ENCODE measurements around the gene MLST8. TPM values are rescaled to one million over a fixed set of nuclear protein-coding genes. Genes with fewer than 3 reads are reported as not detected.

The MLST8 gene
- total RNA-seq, 1 experiment from 2014 or later = 58.0 TPM

- DNase-seq = no peak
- intact Hi-C loops (cut with micrococcal nuclease; ENCODE audit: unreplicated experiment) = no loop called here
- H3K27me3 Mint-ChIP-seq (ENCODE audit: unreplicated experiment) = no peaks in the 10 kb centered on the region
- H3K4me3 Mint-ChIP-seq (ENCODE audit: low read depth, unreplicated experiment) = no peak overlapping the region
- no peak for TF ChIP-seq CTCF (IDR thresholded peaks at IDR 0.05; ENCODE audit: unreplicated experiment)
- no TSS peak for BruUV-seq (replicated peaks)
- CTCF ChIA-PET = no interaction called here
- H3K27ac Mint-ChIP-seq (ENCODE audit: unreplicated experiment) = no peak overlapping the region
- H3K4me1 Mint-ChIP-seq (ENCODE audit: low read depth, unreplicated experiment) = no peaks in the 10 kb centered on the region
- peaks cover 72% of the 10 kb centered on the region for H3K36me3 Mint-ChIP-seq (ENCODE audit: insufficient read depth, unreplicated experiment)
- no peaks in the 10 kb centered on the region for H3K9me3 Mint-ChIP-seq (ENCODE audit: low read depth, unreplicated experiment)
These were observed 39.9 kb downstream of the MLST8 start for GRCh38 chr16:2244926-2245795.

GRCh38 chr16:2246301-2246885 lies 41.1 kb downstream of the MLST8 start:
- Mint-ChIP-seq H3K4me3 (ENCODE audit: low read depth, unreplicated experiment) (no peak overlapping the region), H3K27me3 (ENCODE audit: unreplicated experiment) (no peaks in the 10 kb centered on the region), H3K9me3 (ENCODE audit: low read depth, unreplicated experiment) (no peaks in the 10 kb centered on the region), H3K27ac (ENCODE audit: unreplicated experiment) (peak overlapping the region; percentile 22), H3K36me3 (ENCODE audit: insufficient read depth, unreplicated experiment) (peaks cover 79% of the 10 kb centered on the region), H3K4me1 (ENCODE audit: low read depth, unreplicated experiment) (no peaks in the 10 kb centered on the region)
- CTCF ChIA-PET = no interaction called here
- no peak for DNase-seq
- no peak for TF ChIP-seq CTCF (IDR thresholded peaks at IDR 0.05; ENCODE audit: unreplicated experiment)
- BruUV-seq (replicated peaks) = no TSS peak
- intact Hi-C loops (cut with micrococcal nuclease; ENCODE audit: unreplicated experiment) = no loop called here

GRCh38 chr16:2250652-2251295 lies 45.5 kb downstream of the MLST8 start:
- BruUV-seq (replicated peaks) = TSS peak; percentile 80
- Mint-ChIP-seq H3K4me3 (ENCODE audit: low read depth, unreplicated experiment) (peak overlapping the region; percentile 88), H3K27me3 (ENCODE audit: unreplicated experiment) (no peaks in the 10 kb centered on the region), H3K9me3 (ENCODE audit: low read depth, unreplicated experiment) (no peaks in the 10 kb centered on the region), H3K4me1 (ENCODE audit: low read depth, unreplicated experiment) (peaks cover 20% of the 10 kb centered on the region), H3K36me3 (ENCODE audit: insufficient read depth, unreplicated experiment) (peaks cover 81% of the 10 kb centered on the region), H3K27ac (ENCODE audit: unreplicated experiment) (peak overlapping the region; percentile 91)
- DNase-seq = no peak
- CTCF ChIA-PET = interaction anchor here (0.6 to 2.8 kb wide), 9 partner anchors 8 to 520 kb away, joined by 3 to 27 read pairs (median 8); partner anchors contain the start of genes PGP and TRAF7
- no peak for TF ChIP-seq CTCF (IDR thresholded peaks at IDR 0.05; ENCODE audit: unreplicated experiment)
- intact Hi-C loops (cut with micrococcal nuclease; ENCODE audit: unreplicated experiment) = no loop called here

GRCh38 chr16:2251296-2252111 lies 46.2 kb downstream of the MLST8 start, which contains the start of gene ECI1:
Gene ECI1 (minus strand): TSS chr16:2251587. CDS start chr16:2251566, 21 bp downstream.
- H3K4me3 Mint-ChIP-seq (ENCODE audit: low read depth, unreplicated experiment) = peak within 1 kb of the TSS; percentile 88
- CTCF ChIA-PET = interaction anchor here (1.0 to 2.8 kb wide), 7 partner anchors 25 to 250 kb away, joined by 3 to 27 read pairs (median 8); partner anchors contain the start of genes PGP and TRAF7
- no peaks in the 10 kb centered on the region for H3K27me3 Mint-ChIP-seq (ENCODE audit: unreplicated experiment)
- DNase-seq = peak; percentile 99
- H3K9me3 Mint-ChIP-seq (ENCODE audit: low read depth, unreplicated experiment) = no peaks in the 10 kb centered on the region
- intact Hi-C loops (cut with micrococcal nuclease; ENCODE audit: unreplicated experiment) = no loop called here
- no TSS peak for BruUV-seq (replicated peaks)
- peaks cover 20% of the 10 kb centered on the region for H3K4me1 Mint-ChIP-seq (ENCODE audit: low read depth, unreplicated experiment)
- peaks cover 83% of the 10 kb centered on the region for H3K36me3 Mint-ChIP-seq (ENCODE audit: insufficient read depth, unreplicated experiment)
- TF ChIP-seq CTCF (IDR thresholded peaks at IDR 0.05; ENCODE audit: unreplicated experiment) = peak; percentile 73
- peak within 1 kb of the TSS; percentile 91 for H3K27ac Mint-ChIP-seq (ENCODE audit: unreplicated experiment)

All from Calu3 (cell line).